ENCODE data around the gene BBS9. TPM values are rescaled to one million over a fixed set of nuclear protein-coding genes. Genes with fewer than 3 reads are reported as not detected.

The BBS9 gene
- total RNA-seq, 2 experiments from 2014 or later, result 6.0 to 7.7 TPM

- ChIA-PET POLR2A (no interaction called here), CTCF (interaction anchor here (0.7 to 3.6 kb wide), 11 partner anchors 8 to 901 kb away, joined by 3 to 27 read pairs (median 4); no protein-coding TSS in a partner anchor)
- peak; percentile 20 for ATAC-seq
- DNase-seq, result no peak
- H3K9me3 Mint-ChIP-seq, result no peaks in the 10 kb centered on the region
- H3K27ac Mint-ChIP-seq, result no peak overlapping the region
- H3K4me1 Mint-ChIP-seq (ENCODE audit: low read depth), result peaks cover 9% of the 10 kb centered on the region
- H3K4me3 Mint-ChIP-seq, result no peak overlapping the region
- TF ChIP-seq CTCF (IDR thresholded peaks at IDR 0.05), result no peak
- no peaks in the 10 kb centered on the region for H3K27me3 Mint-ChIP-seq
- no peaks in the 10 kb centered on the region for H3K36me3 Mint-ChIP-seq (ENCODE audit: low read depth)
- intact Hi-C loops (cut with micrococcal nuclease), result loop anchor here (5.0 kb wide), 1 partner anchor 746 kb away; no protein-coding TSS in a partner anchor
Measured at GRCh38 chr7:33186192-33186591, 56.8 kb downstream of the BBS9 start.

GRCh38 chr7:33190688-33191304, 61.4 kb downstream of the BBS9 start:
- Mint-ChIP-seq H3K27ac (peak overlapping the region; percentile 58), H3K4me1 (ENCODE audit: low read depth) (peaks cover 18% of the 10 kb centered on the region), H3K9me3 (no peaks in the 10 kb centered on the region), H3K27me3 (no peaks in the 10 kb centered on the region), H3K36me3 (ENCODE audit: low read depth) (no peaks in the 10 kb centered on the region), H3K4me3 (no peak overlapping the region)
- TF ChIP-seq CTCF (IDR thresholded peaks at IDR 0.05), result no peak
- intact Hi-C loops (cut with micrococcal nuclease), result no loop called here
- ATAC-seq (no peak), DNase-seq (no peak)
- POLR2A ChIA-PET, result interaction anchor here (0.6 kb wide), 1 partner anchor 18 kb away, joined by 3 read pairs; no protein-coding TSS in a partner anchor
- CTCF ChIA-PET, result interaction anchor here (0.7 to 1.0 kb wide), 2 partner anchors 11 to 703 kb away, joined by 3 read pairs; no protein-coding TSS in a partner anchor

- no peak overlapping the region for H3K4me3 Mint-ChIP-seq
- peak; percentile 89 for ATAC-seq
- ChIA-PET CTCF (interaction anchor here (1.0 kb wide), 1 partner anchor 702 kb away, joined by 3 read pairs; no protein-coding TSS in a partner anchor), POLR2A (interaction anchor here (0.6 kb wide), 1 partner anchor 19 kb away, joined by 3 read pairs; no protein-coding TSS in a partner anchor)
- no peaks in the 10 kb centered on the region for H3K27me3 Mint-ChIP-seq
- peaks cover 18% of the 10 kb centered on the region for H3K4me1 Mint-ChIP-seq (ENCODE audit: low read depth)
- peak overlapping the region; percentile 46 for H3K27ac Mint-ChIP-seq
- TF ChIP-seq CTCF (IDR thresholded peaks at IDR 0.05), result no peak
- no peaks in the 10 kb centered on the region for H3K36me3 Mint-ChIP-seq (ENCODE audit: low read depth)
- peak; percentile 18 for DNase-seq
- intact Hi-C loops (cut with micrococcal nuclease), result no loop called here
- H3K9me3 Mint-ChIP-seq, result no peaks in the 10 kb centered on the region
Measured at GRCh38 chr7:33191340-33191739, 62.0 kb downstream of the BBS9 start.

GRCh38 chr7:33192695-33193291, 63.4 kb downstream of the BBS9 start:
- intact Hi-C loops (cut with micrococcal nuclease), result no loop called here
- H3K36me3 Mint-ChIP-seq (ENCODE audit: low read depth), result no peaks in the 10 kb centered on the region
- no peak for ATAC-seq
- peaks cover 18% of the 10 kb centered on the region for H3K4me1 Mint-ChIP-seq (ENCODE audit: low read depth)
- CTCF ChIA-PET, result no interaction called here
- no peaks in the 10 kb centered on the region for H3K27me3 Mint-ChIP-seq
- TF ChIP-seq CTCF (IDR thresholded peaks at IDR 0.05), result no peak
- H3K27ac Mint-ChIP-seq, result no peak overlapping the region
- H3K9me3 Mint-ChIP-seq, result no peaks in the 10 kb centered on the region
- DNase-seq, result no peak
- POLR2A ChIA-PET, result no interaction called here
- H3K4me3 Mint-ChIP-seq, result no peak overlapping the region

GRCh38 chr7:33193308-33193864, 64.0 kb downstream of the BBS9 start:
- Mint-ChIP-seq H3K27ac (no peak overlapping the region), H3K36me3 (ENCODE audit: low read depth) (no peaks in the 10 kb centered on the region), H3K27me3 (no peaks in the 10 kb centered on the region), H3K9me3 (no peaks in the 10 kb centered on the region), H3K4me1 (ENCODE audit: low read depth) (peaks cover 18% of the 10 kb centered on the region), H3K4me3 (no peak overlapping the region)
- ChIA-PET POLR2A (no interaction called here), CTCF (interaction anchor here (1.7 to 2.0 kb wide), 2 partner anchors 8 to 11 kb away, joined by 5 to 8 read pairs; no protein-coding TSS in a partner anchor)
- DNase-seq, result no peak
- intact Hi-C loops (cut with micrococcal nuclease), result no loop called here
- no peak for TF ChIP-seq CTCF (IDR thresholded peaks at IDR 0.05)
- ATAC-seq, result no peak
